ENCODE measurements around the gene RELL2. TPM values are rescaled to one million over a fixed set of nuclear protein-coding genes. Genes with fewer than 3 reads are reported as not detected.

RELL2 gene
- total RNA-seq, 4 donors from 2014 or later: 0.49 to 1.9 (median 1.4) TPM

DNA sequence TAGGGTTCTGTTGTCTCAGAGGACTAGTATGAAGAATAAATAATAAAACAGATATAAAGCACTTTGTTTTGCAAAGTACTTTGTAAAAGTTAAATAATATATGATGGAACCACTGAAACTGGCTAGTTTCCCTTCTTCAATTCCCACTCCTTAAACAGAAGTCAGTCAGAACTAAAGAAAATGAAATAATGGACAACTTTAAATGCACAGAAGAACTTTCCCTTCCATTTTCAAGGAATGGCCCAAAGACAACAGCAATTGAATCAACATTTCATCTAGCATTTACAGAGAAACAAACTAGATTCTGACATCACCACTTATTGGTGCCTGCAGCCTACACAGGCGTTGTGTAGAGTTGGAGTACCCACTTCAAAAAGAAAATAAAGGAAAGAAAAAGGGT lies 34.2 kb upstream of the RELL2 start:
- TF ChIP-seq, protein P1, sequence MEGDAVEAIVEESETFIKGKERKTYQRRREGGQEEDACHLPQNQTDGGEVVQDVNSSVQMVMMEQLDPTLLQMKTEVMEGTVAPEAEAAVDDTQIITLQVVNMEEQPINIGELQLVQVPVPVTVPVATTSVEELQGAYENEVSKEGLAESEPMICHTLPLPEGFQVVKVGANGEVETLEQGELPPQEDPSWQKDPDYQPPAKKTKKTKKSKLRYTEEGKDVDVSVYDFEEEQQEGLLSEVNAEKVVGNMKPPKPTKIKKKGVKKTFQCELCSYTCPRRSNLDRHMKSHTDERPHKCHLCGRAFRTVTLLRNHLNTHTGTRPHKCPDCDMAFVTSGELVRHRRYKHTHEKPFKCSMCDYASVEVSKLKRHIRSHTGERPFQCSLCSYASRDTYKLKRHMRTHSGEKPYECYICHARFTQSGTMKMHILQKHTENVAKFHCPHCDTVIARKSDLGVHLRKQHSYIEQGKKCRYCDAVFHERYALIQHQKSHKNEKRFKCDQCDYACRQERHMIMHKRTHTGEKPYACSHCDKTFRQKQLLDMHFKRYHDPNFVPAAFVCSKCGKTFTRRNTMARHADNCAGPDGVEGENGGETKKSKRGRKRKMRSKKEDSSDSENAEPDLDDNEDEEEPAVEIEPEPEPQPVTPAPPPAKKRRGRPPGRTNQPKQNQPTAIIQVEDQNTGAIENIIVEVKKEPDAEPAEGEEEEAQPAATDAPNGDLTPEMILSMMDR (IDR thresholded peaks at IDR 0.05; ENCODE audit: low read depth): no peak

DNA sequence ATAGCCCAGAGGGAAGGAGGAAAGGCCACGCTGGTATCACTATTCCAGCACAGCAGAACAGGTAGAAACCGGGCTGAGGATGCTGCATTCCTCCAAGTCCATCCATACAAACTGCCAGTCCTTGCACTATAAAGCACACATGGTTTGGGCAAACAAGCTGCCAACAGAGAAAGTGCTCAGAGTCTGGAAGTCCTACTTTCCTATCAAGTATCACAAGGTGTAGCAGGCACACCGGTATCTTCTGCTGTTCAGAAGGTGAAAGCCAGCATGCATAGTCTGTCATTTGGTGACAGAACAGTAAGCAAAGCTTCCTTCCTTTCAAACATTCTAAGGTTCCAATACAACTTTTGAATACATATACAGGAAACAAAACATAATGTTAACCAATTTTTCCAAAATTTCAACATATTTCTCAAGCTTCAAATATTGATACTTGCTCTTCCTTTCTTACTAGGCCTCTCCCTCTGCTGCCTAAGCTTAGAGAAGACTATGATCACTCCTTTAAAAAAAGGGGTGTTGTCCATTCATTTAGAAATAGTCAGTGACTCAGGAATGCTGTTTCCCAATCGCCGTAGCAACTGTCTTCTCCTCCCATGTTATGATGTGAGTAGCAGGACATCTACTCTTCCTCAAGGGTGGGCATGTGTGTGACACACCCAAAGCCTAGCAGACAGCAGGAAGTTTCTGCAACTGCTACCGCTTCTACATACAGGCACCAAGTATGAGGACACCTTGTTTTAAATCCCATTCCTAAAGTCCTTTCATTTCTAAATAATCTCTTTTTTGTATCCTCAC lies 32.7 kb upstream of the RELL2 start:
- TF ChIP-seq, protein P1 (IDR thresholded peaks at IDR 0.05; ENCODE audit: low read depth): no peak

DNA sequence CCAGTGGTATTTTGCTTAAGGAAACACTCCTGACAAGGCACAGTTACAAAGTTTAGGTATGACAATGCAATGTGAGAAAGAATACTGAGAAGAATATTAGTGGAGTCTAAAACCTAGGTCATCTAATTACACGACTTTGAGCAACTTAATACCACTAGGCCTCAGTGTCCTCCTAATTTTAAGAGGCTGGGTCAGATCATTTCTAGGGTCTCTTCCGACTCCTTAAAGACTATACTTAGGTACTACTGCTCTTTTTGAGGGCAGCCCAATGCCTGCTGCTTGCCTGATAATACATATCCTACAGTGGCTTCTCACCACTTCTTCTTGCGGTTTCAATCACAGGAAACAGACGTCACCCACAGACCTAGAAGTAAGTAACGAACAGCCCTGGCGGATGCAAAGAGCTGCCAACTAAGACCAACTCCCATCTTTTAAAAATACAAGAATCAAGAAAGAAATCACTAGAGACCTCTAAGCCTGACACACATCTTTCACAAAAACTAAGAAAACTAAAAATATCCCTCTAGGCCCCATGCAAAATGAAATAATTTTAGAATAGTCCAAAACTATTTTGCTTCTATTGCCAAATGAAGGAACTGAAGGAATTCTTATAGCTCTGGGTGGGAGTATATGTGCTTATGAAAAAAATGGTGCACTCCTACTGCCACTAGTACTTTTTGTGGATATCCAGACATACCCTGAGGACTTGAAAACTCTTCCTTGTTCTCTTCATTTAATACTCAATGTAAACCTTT lies 31.1 kb upstream of the RELL2 start:
- TF ChIP-seq, protein P1 (IDR thresholded peaks at IDR 0.05; ENCODE audit: low read depth): no peak

DNA sequence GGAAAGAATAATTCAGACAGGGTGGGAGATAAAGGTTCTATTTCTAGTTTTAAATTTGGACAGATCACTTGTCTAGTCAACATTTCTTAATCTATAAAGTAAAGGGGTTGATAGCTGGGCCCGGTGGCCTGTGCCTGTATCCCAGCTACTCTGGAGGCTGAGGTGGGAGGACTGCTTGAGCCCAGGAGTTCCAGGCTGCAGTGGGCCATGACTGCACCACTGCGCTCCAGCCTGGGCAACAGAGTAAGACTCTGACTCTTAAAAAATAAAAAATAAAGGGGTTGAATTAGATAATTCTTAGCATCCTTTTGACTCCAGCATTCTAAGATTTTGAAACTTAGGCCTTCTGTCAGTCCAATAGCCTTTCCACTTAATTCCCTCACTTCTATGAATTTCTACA lies 28.8 kb upstream of the RELL2 start:
- TF ChIP-seq, protein P1 (IDR thresholded peaks at IDR 0.05; ENCODE audit: low read depth): no peak

DNA sequence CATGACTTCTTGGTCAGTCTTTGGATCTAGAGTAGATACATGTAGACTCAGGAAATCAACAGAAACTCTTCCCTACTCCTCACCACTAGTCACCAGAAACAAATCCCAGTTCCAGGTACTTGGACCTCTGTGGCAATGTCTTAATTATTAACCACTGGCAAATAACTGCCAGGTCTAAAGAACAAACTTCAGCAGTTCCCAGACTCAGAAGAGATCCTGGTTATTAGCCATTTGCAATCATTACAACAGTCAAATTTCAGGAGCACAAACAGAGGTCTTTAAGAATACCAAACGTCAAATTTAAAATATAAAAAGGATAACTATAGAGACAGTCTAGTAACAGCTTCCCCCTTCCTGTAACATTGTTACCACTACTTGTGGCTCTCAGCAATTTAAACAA lies 28.2 kb upstream of the RELL2 start:
- TF ChIP-seq, protein P1 (IDR thresholded peaks at IDR 0.05; ENCODE audit: low read depth): no peak

DNA sequence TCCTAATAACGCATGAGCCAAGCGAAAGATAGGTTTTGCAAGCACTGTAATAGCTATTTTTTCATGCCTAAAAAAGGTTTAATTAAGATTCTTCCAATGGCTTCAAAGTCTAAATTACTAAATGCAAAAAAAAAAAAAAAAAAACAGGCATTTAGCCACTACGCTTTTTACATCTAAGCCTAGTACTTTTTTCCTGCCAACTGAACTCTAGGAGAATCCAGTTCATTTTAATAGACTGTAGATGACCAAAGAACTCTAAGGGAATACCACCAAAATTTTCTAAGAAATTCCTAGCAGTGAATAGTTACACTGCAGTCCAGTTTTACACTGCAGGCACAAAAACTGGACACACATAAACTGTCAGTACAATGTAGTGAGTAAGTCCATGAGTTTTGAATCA lies 27.8 kb upstream of the RELL2 start:
- TF ChIP-seq, protein P1 (IDR thresholded peaks at IDR 0.05; ENCODE audit: low read depth): no peak

DNA sequence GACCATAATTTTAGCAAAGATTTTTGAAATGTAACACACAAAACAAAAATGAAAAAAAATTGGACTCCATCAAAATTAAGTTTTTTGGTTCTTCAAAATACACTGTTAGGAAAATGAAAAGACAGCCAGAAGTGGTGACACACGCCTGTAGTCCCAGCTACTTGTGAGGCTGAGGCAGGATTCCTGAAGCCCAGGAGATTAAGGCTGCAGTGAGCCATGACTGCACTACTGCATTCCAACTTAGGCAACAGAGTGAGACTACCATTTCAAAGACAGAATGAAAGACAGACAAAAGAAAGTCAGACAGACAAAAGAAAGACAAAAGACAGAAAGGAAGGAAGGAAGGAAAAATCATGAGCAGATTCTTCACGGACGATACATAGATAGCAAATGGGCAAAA lies 25.5 kb upstream of the RELL2 start:
- TF ChIP-seq, protein P1 (IDR thresholded peaks at IDR 0.05; ENCODE audit: low read depth): no peak
